GM10266 (cell line): ENCODE data around the gene ZNF337.
"Not testable (repeated sequence)": the region's sequence is repeated elsewhere in the genome, so short reads cannot be mapped to it uniquely, and the experiment has no call there.

ENCODE experiments used
- DNase-seq: peaks from one replicate; pipeline ENCODE4 v3.0.0; 2012; ENCODE audit errors: extremely low spot score
- CTCF ChIP-seq: IDR thresholded peaks from 2 replicates; pipeline ENCODE4 v1.5.1; 2012; ENCODE audit warnings: mild to moderate bottlenecking, low read depth; ENCODE audit not compliant: control insufficient read depth, insufficient read depth; ENCODE audit errors: missing control alignments

ZNF337 gene

GRCh38 chr20:25733903-25734302, 37.2 kb upstream of the ZNF337 start:
- DNase-seq: no peak
- no peak for TF ChIP-seq CTCF

- TF ChIP-seq CTCF: no peak
- no peak for DNase-seq
Observed at GRCh38 chr20:25730862-25731261, 34.2 kb upstream of the ZNF337 start.

GRCh38 chr20:25726357-25726756, 29.7 kb upstream of the ZNF337 start:
- no peak for TF ChIP-seq CTCF
- no peak for DNase-seq

- no peak for DNase-seq
- no peak for TF ChIP-seq CTCF
Observed at GRCh38 chr20:25725639-25726038, 29.0 kb upstream of the ZNF337 start.

GRCh38 chr20:25723975-25724374, 27.3 kb upstream of the ZNF337 start:
- no peak for TF ChIP-seq CTCF

GRCh38 chr20:25720285-25720684, 23.6 kb upstream of the ZNF337 start:
- no peak for DNase-seq
- no peak for TF ChIP-seq CTCF

More at GRCh38 chr20:25723975-25724374, 27.3 kb upstream of the ZNF337 start:
- DNase-seq: no peak

- DNase-seq: not testable (repeated sequence)
Observed at GRCh38 chr20:25718896-25719809, 22.5 kb upstream of the ZNF337 start.
